GM21381 (cell line): ENCODE results near the gene NOG.

Experiments used
- ATAC-seq: cut with Tn5 transposase; IDR thresholded peaks from one replicate; pipeline ENCODE4 v1.9.1; 2021; ENCODE audit warnings: mild to moderate bottlenecking, moderate library complexity; ENCODE audit not compliant: unreplicated experiment

The NOG gene

GRCh38 chr17:56596691-56597494 lies 3.4 kb downstream of the NOG start:
- ATAC-seq: no peak

- ATAC-seq: no peak
Observed at GRCh38 chr17:56597495-56597990, 4.0 kb downstream of the NOG start.

GRCh38 chr17:56598466-56598865 lies 5.0 kb downstream of the NOG start:
- no peak for ATAC-seq

- no peak for ATAC-seq
Observed at GRCh38 chr17:56599088-56599487, 5.6 kb downstream of the NOG start.

DNA sequence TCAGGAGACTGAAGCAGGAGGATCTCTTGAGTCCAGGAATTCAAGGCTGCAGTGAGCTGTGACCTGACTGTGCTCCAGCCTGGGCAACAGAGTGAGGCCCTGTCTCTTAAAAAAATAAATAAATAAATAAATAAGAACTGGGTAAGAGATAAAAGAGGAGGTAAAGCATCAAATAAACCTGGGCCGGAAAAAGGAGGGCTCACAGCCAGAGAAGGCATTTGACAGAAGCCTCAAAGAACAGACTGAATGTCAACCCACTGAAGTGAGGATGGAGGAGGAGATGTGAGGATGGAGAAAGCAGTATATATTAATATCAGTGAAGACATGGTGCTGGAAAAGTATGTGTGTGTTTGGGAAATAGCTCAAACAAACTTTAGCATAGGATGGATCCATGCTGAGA lies 6.1 kb downstream of the NOG start:
- no peak for ATAC-seq

DNA sequence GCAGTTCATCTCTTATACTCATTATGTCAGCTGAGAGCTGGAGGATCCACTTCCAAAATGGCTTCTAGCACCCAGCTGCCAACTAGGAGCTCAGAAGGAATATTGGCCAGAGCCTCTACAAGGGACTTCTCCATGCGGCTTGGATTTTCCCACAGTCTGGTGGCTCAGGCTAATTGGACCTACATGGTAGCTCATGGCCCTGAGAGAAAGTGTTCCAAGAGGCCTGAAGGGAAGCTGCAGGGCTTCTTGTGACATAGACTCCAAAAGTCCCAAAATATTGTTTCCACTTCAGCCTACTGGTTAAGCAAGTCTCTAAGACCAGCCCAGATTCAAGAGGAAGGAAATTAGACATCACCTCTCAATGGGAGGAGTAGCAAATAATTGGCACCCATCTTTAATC lies 6.8 kb downstream of the NOG start:
- ATAC-seq: no peak

- no peak for ATAC-seq
Observed at GRCh38 chr17:56601591-56601990, 8.1 kb downstream of the NOG start.

- no peak for ATAC-seq
Observed at GRCh38 chr17:56602292-56603130, 9.0 kb downstream of the NOG start.

DNA sequence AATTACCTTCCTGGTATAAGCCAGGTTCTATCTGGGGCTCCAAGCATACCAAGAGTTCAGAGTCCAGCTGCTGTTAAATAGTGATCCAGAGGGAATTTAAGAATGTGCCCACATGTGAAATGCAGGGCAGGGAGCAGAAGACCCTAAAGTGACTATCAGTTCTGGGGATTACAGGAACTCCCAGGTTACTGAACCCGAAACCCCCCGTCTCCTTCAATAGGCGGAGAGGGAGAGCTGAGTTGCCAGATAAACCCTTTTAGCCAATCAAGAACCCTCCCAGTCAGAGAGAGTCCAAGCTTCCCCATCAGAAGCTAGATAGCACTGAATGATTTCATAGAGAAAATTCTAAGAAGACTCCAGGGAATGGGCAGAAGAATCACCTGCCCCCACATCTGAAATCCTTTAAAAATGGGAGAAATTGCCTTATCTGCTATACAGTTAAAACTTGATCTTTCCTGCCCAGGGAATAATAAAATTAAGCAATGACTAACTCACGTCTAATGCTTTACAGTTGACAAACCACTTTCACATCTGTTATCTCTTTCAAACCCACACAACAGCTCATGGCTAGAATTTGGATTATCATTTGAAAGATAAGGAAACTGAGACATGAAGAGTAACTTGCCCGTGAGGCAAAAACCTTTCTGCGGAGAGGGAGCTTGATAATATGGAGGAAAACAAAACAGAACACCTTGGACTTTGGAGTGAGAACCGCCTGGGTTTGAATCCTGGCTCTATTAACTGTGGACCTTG lies 10.2 kb downstream of the NOG start:
- no peak for ATAC-seq

GRCh38 chr17:56604691-56605290 lies 11.3 kb downstream of the NOG start:
- no peak for ATAC-seq

- ATAC-seq: no peak
Observed at GRCh38 chr17:56608944-56609343, 15.4 kb downstream of the NOG start.

DNA sequence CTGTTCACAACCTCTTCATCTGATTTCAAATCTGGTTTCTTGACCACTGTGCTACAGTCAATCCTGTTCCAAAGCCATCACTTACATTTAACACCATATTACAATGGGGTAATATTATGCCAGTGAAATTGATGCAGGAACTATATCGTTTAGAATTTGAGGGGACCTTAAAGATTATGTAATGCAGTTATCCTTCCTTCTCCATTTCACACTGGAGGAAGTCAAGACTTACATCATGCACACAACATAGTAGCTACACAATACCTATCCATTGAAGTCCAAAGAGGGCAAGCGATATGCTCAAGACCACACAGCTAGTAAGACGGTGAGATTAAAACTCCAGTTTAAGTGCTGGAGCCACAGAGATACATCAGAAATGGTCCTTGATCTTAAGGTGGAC lies 16.8 kb downstream of the NOG start:
- no peak for ATAC-seq

DNA sequence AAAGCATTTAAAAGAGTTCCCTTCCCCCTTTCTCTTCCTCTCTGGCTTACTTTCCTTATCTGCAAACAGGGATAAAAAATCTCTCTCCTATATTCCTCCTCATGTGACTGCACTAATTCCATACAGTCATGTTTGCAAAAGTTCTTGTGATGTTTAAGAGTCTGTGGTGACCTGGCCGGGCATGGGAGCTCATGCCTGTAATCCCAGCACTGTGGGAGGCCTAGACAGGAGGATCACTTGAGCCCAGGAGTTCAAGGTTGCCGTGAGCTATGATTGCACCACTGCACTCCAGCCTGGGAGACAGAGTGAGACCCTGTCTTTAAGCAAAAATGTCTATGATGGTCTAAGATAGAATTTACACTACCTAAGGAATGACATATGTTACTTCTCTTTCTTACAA lies 19.6 kb downstream of the NOG start:
- ATAC-seq: no peak

DNA sequence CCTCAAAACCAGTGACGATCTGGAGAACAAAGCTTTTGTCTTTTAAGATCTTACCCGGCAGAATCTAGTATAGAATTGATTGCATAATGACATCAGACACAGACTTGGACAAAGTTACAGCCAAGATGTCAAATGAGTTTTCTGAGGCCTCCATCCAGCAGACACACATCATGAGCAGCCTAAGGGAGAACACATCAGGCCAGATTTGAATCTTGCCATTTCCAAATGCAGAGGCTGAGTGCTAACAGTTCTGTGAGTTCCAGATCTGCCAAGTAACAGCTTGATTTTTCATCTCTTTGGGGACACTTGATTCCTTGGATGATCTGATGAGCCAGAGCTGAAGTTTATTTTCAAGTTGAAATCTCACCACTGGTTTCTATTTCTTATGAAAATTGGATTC lies 21.0 kb downstream of the NOG start:
- no peak for ATAC-seq

DNA sequence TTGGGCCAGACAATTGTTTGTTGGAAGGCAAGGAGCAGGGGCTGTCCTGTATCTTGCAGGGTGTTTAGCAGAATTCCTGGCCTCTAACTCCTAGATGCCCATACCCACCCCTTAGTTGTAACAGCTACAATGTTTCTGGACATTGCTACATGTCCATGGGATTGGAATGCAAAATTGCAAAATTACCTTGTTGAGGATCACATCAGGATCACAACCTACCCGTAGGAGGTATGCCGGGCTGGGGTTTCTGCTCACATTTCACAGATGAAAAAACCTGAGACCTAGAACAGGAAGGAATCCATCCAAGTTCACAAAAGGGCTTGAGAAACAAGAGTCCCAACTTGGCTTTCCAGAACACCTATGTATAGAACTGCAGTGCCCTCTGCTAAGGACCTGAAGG lies 22.7 kb downstream of the NOG start:
- ATAC-seq: no peak

DNA sequence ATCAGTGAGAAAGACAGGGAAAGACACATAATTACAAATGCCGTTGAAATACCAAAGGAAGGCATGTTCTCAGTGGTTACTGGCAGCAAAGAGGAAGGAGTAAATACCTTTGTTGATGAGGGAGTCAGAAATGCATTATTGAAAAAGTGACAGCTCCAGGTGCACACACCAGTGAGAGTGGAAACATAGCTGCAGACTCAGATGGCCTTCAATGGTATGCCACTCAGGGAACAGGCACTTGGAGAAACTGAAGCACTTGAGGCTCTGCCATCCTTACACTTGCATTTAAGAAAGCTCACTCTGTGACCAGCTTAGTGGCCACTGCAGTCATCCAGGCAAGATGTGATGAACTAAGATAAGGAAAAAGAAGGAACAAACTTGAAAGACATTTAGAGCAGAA lies 29.9 kb downstream of the NOG start:
- ATAC-seq: no peak

GRCh38 chr17:56624309-56624708 lies 30.8 kb downstream of the NOG start:
- ATAC-seq: no peak

- no peak for ATAC-seq
Observed at GRCh38 chr17:56624912-56625311, 31.4 kb downstream of the NOG start.

GRCh38 chr17:56629531-56630075 lies 36.1 kb downstream of the NOG start:
- ATAC-seq: no peak

DNA sequence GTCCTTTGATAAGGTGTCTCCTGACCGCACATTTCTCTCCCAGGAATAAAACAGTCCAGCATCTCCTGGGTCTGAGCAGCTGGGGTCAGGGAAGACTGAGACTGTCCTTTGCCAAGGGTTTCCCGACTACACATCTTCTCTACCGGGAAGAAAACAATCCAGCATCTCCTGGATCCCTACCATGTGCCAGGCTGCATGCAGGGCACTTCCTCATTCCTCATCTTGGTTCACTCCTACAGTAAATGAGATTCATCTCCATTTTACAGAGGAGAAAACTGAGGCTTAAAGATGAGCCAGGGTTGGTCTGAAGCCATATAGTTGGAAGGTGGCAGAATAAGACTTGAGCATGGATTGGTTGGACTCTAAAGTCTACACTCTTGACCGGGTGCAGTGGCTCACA lies 36.7 kb downstream of the NOG start:
- no peak for ATAC-seq

DNA sequence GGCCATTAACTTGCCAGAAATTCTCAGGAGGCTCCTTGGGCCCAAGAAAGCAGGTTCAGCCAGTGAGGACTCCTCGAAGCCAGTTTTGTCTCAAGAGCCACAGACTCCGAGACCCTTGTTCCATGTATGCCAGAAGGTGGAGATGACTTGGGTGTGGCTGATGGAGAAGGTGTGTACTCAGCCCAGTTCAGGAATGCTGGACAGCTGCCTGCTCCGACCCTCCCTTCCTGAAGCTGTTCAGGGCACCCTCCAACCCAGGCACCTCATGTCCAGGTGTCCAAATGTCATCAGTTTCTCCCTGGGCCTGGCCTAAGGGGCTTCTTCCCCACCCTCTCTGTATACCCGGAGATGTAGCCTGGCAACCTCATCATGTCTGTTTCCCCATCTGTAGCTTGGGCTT lies 40.2 kb downstream of the NOG start:
- ATAC-seq: no peak
